WI38 (cell line): Measurements from ENCODE around the gene YAP1.
"Not testable (repeated sequence)": the region's sequence is repeated elsewhere in the genome, so short reads cannot be mapped to it uniquely, and the experiment has no call there.

Source experiments
- H3K4me3 ChIP-seq: 2 replicates; pipeline ENCODE4 v1.5.1; 2011; ENCODE audit warnings: low read depth, mild to moderate bottlenecking, control low read depth, low read length
- CTCF ChIP-seq: IDR thresholded peaks from 2 replicates; pipeline ENCODE4 v1.5.1; 2012; ENCODE audit warnings: low read depth, mild to moderate bottlenecking, control low read depth, low read length

Gene YAP1

GRCh38 chr11:102253020-102253715 lies 142.9 kb downstream of the YAP1 start:
- no peak overlapping the region for H3K4me3 ChIP-seq
- no peak for TF ChIP-seq CTCF

- TF ChIP-seq CTCF: 0 out of 2 replicates have a peak, but pooled peaks have one; percentile 3
- H3K4me3 ChIP-seq: no peak overlapping the region
These were observed 143.8 kb downstream of the YAP1 start for GRCh38 chr11:102254047-102254446.

- no peak for TF ChIP-seq CTCF
These were observed 146.0 kb downstream of the YAP1 start for GRCh38 chr11:102256251-102256650.

GRCh38 chr11:102260241-102260640 lies 150.0 kb downstream of the YAP1 start:
- no peak overlapping the region for H3K4me3 ChIP-seq
- no peak for TF ChIP-seq CTCF

More at GRCh38 chr11:102256251-102256650, 146.0 kb downstream of the YAP1 start:
- no peak overlapping the region for H3K4me3 ChIP-seq

- H3K4me3 ChIP-seq: no peak overlapping the region
- no peak for TF ChIP-seq CTCF
These were observed 153.2 kb downstream of the YAP1 start for GRCh38 chr11:102263379-102264003.

- not testable (repeated sequence) for H3K4me3 ChIP-seq
These were observed 154.5 kb downstream of the YAP1 start for GRCh38 chr11:102264704-102265103.

GRCh38 chr11:102266099-102266498 lies 155.9 kb downstream of the YAP1 start:
- H3K4me3 ChIP-seq: no peak overlapping the region
- TF ChIP-seq CTCF: no peak
